ENCODE measurements around the gene PEX10.
"Not testable (repeated sequence)": the region's sequence is repeated elsewhere in the genome, so short reads cannot be mapped to it uniquely, and the experiment has no call there.

The PEX10 gene

GRCh38 chr1:2412395-2412772, at the start of gene PEX10:
Gene PEX10, minus strand, starts transcription at chr1:2412564. Its CDS starts 62 bp downstream, at chr1:2412502.
- peak; percentile 97 to 99 for DNase-seq (ENCODE audit: low read depth in 2 of 2)

DNA sequence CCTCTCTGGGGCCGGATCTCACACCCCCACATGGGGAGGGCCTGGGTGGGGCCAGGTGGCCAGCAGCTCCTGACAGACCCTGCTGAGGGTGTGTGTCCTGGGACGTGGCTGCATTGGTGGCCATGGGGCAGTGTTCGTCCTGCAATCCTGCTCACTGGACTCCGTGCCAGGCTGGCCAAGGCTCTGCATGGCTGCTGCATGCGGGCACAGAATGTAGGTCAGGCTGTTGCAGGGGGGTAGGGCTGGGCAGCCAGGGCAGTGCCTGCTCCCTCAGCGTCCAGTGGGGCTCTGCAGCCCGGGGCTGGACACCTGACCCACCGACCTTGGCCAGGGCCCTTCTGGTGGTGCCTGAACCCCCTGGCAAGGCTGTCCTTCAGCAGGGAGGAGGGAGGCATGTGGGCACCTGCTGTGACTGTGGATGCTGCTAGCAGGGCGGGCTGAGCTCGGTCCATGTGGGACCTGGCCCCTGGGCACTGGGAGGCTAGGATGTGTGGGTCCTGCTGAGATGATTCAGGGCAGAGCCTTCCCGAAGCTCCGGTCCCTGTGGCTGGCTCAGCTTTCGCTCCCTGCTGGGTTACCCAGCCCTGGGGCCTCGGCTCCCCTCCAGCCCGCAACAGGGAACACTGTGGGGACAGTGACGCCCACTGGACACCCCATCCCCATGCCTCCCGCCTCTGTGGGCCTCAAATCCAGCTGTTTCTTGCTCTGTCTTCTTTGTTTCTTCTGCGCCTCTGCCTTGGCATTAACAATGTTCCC, 48.8 kb upstream of the PEX10 start:
- no peak for DNase-seq (ENCODE audit: low read depth in 2 of 2)

GRCh38 chr1:2460203-2460602, 47.8 kb upstream of the PEX10 start:
- no peak for DNase-seq (ENCODE audit: low read depth in 2 of 2)

GRCh38 chr1:2459757-2460156, 47.4 kb upstream of the PEX10 start:
- no peak for DNase-seq (ENCODE audit: low read depth in 2 of 2)

- not testable (repeated sequence) for DNase-seq (ENCODE audit: low read depth in 2 of 2)
Measured at GRCh38 chr1:2459102-2459753, 46.9 kb upstream of the PEX10 start.

DNA sequence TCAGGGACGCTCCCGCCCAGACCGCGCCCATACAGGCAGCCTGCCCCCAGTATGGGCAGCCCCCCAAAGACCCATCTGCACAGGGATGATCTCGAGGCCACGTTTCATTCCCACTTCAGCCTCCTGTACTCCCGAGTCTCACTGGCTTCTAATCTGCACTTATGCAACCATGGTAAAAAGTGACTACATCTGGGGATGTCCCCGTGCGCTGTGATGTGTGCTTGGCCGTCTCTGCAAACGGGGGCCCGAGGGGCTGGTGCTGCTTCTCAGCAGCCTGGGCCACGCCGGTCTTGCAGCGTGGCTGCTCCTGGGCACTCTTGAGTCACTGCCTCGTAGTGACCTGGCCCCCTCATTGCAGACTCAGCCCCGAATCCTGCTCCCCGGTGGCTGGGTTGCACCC, 46.3 kb upstream of the PEX10 start:
- DNase-seq (ENCODE audit: low read depth in 2 of 2): no peak

DNA sequence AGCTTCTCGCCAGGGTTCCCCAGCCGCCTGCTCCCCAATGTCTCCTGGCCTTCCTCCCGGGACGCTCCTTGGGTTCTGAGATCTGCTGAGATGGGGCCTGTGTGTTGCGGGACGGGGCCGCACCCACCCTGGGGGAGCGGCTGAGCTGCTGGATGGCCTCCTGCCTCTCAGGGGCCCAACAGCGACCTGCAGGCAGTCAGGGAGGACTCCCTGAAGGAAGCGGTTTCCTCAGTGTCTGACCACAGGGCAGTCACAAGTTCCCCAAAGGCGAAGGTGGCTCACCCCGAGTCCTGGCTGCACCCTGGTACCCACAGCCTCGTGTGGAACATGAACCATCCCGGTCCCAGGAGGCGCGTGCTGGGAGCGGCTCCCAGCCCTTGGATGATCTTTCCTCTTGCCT, 45.1 kb upstream of the PEX10 start:
- no peak for DNase-seq (ENCODE audit: low read depth in 2 of 2)

- DNase-seq (ENCODE audit: low read depth in 2 of 2): no peak
Measured at GRCh38 chr1:2455757-2456156, 43.4 kb upstream of the PEX10 start.

DNA sequence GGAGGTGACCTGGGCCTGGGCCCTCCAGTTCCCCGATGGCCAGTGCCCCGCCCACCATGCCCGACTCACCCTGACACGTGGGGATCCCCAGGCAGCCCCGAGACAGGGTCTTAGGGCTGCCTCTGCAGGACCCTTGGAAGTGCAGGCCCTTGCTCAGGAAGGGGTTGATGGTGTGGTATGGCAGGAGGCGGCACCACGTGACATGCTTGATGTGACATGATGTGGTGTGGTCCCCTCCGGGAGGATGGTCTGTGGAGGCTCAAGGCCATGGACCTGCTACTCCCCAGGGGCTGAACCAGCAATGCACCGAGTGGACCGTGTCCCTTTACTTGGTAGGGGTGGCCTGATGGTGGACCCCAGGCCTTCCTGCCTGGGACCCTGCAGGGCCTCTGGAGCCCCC, 41.9 kb upstream of the PEX10 start:
- DNase-seq (ENCODE audit: low read depth in 2 of 2): no peak

- no peak for DNase-seq (ENCODE audit: low read depth in 2 of 2)
Measured at GRCh38 chr1:2452932-2453315, 40.6 kb upstream of the PEX10 start.

DNA sequence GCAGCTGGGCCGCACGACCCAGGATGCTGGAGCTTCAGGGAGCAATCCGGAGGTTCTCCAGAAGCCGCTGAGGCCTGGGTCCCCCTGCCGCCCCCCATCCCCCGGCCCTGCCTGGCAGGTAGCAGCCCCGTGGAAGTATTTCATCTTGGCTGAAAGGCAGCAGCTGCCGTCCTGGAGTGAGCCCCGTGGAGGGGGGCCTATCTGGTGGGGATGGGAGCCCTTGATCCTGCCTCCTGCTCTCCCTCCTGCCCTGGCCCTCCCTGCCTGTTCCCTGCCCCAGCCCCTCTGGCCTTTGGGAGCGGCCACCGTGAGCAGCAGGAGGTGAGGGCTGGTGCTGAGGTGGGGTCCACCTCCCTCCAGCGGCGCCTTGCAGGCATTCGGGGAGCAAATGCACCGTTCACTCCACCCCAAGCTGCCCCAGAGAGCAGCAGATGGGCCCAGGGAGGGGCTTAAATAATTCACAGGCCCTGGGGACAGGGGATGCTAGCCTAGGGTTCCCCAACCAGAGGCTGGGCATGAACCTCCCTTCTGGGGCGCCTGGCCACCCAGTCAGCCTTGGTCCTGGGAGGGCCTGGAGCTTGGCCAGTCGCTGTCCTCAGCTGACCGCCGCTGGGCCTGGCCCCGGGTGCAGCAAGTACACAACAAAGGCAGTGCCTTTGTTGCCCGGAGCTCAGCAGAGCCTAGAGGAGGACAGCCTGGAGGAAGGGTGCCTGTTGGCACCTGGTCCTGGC, 40.0 kb upstream of the PEX10 start:
- DNase-seq (ENCODE audit: low read depth in 2 of 2): no peak

DNA sequence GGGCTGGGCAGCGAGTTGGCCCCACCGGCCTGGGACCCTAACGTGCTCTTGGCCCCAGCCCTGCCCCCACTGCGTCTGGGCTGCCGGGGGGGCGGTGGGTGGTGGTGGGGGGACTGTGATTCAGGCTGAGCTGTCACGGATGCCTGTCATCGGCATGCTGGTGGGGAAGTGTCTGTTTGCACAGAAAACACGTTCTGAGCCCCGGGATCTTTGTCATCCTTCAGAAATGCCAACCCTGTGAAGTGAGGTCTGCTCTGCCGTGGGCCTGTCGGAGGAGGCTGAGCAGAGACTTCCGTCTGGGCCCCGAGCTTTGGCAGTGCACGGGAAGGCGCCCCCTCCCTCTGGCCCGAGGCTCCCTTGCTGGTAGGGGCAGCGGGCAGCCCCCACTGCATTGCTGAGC, 39.4 kb upstream of the PEX10 start:
- DNase-seq (ENCODE audit: low read depth in 2 of 2): no peak

- no peak for DNase-seq (ENCODE audit: low read depth in 2 of 2)
Measured at GRCh38 chr1:2449636-2450454, 37.5 kb upstream of the PEX10 start.

DNA sequence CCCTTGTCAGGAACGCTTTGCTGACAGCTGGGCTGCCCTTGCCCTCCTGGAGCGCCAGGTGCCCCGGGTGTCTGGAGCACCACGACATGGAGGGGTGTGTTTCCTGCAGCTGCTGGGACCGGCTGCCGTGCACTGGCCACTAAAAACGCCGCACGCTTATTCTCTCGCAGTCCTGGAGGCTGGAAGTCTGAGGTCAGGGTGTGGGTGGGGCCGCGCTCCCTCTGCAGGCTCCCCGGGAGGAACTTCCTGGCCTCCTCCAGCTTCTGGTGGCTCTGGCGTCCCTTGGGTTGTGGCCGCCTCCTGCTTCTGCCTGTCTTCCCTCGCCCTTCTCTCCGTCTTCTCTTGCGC, 35.7 kb upstream of the PEX10 start:
- no peak for DNase-seq (ENCODE audit: low read depth in 2 of 2)

- DNase-seq (ENCODE audit: low read depth in 2 of 2): no peak
Measured at GRCh38 chr1:2447276-2448097, 35.1 kb upstream of the PEX10 start.

GRCh38 chr1:2446861-2447260, 34.5 kb upstream of the PEX10 start:
- DNase-seq (ENCODE audit: low read depth in 2 of 2): no peak

DNA sequence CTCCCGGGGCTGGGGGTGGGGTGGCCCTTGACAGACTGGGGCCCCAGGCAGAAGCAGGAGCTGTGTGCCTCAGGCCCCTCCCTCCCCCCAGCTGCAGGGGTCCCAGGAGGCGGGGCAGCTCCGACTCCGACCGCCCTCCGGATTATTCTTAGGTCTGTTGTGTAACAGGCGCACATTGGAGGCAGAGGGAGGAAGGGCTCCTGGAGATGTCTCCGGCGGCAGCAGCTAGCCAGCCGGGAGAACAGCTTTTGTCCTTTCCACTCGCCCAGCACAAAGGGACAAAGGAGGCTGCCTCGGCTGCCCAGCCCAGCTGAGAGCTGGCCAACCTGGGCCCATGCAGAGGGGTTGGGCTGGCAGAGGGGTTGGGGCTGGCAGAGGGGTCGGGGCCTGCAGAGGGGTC, 34.0 kb upstream of the PEX10 start:
- DNase-seq (ENCODE audit: low read depth in 2 of 2): no peak

DNA sequence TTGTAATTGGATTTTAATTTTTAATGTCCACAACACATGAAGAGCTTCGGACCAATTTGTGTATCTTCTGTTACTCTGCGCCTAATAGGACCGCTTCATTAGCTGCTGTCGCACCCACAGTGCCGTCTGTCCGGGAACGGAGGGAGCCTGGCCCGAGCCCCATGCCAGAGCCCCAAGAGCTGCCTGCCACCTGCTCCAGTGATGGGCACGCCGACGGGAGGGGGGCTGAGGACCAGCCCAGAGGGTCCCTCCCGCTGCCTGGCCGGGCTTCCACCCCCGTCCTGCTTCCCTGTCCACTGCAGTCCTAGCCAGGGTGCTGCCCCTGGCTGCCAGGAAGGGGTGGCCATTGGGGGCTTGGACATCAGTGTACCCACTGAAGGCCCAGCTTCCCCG, 33.5 kb upstream of the PEX10 start:
- DNase-seq (ENCODE audit: low read depth in 2 of 2): no peak

DNA sequence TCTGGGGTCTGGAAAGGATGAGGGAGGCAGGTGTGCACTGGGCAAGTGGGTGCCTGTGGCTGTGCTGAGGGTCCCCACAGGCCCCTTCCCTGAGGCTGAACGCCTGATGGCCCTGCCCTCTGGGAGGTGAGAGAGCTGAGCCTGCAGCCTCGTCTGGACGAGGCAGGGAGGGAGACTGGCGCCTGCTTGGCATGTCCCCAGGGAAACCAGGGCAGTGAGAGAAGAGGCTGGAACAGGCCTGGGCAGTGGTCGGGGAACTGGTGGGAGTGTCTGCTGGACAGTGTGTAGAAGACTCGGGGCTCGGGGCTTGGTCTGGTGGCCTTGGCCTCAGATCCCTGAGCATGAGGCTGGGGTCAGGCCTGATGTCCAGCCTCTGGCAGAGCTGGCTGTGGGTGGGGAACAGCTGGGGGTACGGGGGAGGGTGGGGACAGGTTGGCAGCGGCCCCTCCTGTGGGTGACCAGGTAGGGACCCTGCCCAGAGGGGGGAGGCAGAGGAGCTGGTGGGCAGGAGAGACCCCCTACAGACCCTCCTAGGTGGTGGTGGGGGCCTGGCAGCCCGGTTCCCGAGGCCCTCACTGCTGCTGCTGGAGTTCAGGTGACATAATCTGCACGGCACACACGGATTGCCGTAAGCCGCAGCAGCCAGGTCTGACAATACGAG, 32.9 kb upstream of the PEX10 start:
- no peak for DNase-seq (ENCODE audit: low read depth in 2 of 2)

DNA sequence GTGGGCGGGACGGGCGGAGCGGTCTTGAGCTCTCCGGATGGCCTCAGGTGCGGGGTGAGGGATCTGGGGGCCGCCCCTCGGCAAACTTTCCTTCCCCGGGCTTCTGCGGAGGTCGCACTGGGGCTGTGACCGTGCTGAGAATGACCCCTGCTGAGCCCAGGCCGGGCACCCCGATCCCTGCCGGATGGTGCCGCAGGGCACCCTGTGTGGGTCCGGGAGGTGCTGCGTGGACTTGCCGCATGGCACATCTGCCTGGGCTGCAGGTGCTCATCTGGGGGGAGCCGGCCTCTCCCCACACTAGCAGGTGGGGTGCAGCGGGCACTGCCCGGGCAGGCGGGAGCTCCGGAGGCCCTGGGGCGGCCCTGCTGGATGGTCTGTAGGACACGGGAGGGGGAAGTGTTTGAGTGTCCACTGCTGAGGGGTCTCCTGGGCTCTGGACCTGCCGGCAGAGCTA, 31.8 kb upstream of the PEX10 start:
- no peak for DNase-seq (ENCODE audit: low read depth in 2 of 2)
